CD4-positive, alpha-beta T cell treated with Interleukin-6 at 100 ng/mL for 8 hours (primary cell): Measurements from ENCODE around the gene FANCC.
"Not testable (repeated sequence)": the region's sequence is repeated elsewhere in the genome, so short reads cannot be mapped to it uniquely, and the experiment has no call there.

Experiments used
- DNase-seq: peaks from one replicate; pipeline ENCODE4 v3.0.0-alpha.2; 2020; ENCODE audit warnings: mixed read lengths, low spot score

The FANCC gene

DNA sequence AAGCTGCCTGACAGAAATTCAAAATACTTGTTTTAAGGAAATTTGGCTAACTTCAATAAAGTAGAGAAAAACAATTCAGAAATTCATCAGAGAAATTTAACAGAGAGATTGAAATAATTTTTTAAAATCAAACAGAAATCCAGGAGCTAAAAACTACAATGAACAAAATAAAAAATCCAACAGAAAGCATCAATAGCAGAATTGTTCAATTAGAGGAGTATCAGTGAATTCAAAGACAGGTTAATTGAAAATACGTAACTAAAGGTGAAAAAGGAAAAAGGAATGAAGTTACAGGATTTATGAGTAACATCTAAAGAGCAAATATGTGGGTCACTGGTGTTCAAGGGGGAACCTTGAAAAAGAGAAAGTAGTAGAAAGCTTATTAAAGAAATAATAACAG lies 36.8 kb downstream of the FANCC start:
- no peak for DNase-seq

DNA sequence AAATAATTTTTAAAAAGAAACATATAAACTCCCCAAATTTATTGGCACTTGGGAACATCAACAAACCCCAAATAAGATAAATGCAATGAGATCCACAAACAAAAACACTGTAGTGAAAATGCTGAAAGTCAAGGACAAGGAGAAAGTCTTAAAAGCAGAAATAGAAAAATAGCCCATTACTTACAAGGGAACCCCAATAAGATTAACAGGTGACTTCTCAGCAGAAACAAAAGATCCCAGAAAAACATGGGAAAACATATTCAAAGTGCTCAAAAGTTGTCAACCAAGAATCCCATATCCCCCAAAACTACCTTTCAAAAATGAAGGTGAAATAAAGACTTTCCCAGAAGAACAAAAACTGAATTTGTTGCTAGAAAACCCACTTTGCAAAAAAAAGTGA lies 40.0 kb downstream of the FANCC start:
- no peak for DNase-seq

DNA sequence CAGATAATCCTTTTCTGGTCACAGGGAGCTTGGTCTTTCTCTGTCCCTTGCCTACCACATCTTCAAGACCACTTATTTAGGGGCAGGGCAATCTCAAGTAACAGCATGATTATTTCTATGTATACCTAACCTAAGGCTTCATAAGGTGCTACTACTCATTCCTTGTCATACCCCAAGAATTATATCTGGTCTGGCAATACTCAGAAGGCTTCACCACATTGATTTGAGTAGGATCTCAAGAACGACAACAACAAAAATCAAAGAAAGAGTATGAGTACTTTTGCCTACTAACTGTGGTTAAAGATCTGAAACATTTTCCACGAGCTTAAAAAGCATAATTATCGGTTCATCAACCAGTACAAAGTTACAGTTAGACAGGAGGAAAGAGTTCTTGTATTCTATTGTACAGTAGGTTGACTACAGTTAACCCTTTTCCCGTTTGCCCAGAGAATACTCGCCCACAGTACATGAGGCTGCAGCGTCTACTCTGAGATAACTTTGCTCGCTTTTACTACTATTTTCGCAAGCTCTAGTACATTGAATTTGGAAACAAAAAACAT lies 41.0 kb downstream of the FANCC start:
- no peak for DNase-seq

DNA sequence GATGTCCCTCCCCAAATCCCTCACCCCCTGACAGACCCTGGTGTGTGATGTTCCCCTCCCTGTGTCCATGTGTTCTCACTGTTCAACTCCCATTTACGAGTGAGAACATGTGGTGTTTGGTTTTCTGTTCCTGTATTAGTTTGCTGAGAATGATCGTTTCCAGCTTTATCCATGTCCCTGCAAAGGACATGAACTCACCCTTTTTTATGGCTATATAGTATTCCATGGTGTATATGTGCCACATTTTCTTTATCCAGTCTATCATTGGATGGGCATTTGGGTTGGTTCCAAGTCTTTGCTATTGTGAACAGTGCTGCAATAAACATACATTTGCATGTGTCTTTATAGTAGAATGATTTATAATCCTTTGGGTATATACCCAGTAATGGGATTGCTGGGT lies 43.3 kb downstream of the FANCC start:
- DNase-seq: not testable (repeated sequence)

GRCh38 chr9:95273369-95274022 lies 44.0 kb downstream of the FANCC start:
- DNase-seq: no peak

DNA sequence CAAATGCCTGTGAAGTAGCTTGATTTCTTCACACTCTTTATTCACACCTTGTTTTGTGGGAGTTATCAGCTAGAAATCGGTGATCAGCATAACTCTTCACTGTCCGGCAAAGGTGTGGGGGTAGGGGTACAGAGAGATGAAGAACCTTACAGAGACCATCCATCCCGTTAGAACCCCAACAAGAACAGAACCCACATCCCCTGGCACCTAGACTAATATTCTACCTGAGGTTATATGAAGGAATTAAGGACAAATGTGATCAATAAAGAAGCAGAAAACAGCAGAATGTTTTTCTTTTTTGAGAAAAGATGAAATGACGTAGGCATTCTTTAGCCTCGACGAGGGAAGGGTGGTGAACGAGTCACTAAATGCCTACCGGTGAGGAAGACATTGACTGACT lies 44.7 kb downstream of the FANCC start:
- DNase-seq: no peak

GRCh38 chr9:95270790-95271189 lies 46.7 kb downstream of the FANCC start:
- DNase-seq: no peak

GRCh38 chr9:95269803-95270773 lies 47.4 kb downstream of the FANCC start:
- not testable (repeated sequence) for DNase-seq

DNA sequence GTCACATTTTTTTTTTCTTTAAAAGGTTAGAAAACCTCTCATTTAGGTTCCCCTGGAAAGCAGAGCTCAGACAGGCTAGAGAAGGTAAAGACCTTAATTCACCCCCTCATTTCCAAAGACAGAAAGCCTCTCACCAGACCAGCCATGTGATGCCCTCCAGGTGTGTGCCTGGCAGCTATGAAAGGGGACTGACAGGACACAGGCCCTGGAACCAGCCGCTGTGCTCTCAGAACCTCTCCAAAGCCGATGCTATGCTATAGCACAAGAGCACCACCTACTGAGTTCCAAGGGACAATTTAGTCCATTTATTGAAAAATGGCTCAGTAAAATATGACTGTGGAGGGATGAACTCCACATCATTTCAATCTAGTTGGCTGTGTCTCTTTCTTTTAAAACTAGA lies 48.8 kb downstream of the FANCC start:
- DNase-seq: no peak

- DNase-seq: no peak
Measured at GRCh38 chr9:95266649-95267048, 50.9 kb downstream of the FANCC start.

GRCh38 chr9:95265960-95266359 lies 51.5 kb downstream of the FANCC start:
- no peak for DNase-seq

DNA sequence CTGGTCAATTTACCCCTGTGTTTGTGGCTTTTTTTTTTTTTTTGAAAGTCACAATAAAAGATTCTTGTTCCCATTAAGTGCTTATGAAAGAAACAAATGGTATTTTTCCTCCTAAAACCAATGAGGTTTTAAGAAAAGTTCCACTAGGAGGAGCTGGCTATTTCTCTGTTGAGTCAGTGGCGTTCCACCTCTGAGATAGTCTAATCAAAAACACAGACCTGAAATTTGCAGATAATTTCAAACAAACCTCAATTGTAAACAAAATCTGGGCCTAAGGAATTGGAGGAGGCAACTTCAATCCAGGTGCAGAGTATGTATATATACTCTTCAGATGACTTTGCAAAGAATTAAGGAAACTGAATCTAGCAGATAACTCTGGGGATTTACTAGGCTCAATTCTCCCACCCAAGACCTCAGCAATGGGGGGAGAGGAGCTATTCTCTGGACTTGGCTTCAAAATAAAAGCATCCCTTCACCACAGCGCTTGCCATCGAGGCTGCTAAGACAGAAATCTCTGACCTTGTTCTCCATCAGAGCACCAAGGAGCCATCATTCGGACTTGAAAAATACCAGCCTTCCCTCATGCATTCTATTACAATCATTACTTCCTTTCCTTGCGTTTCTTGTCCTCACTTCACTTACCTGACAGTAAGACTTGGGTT lies 52.4 kb downstream of the FANCC start:
- DNase-seq: no peak

GRCh38 chr9:95261890-95262289 lies 55.6 kb downstream of the FANCC start:
- DNase-seq: no peak

- no peak for DNase-seq
Measured at GRCh38 chr9:95250462-95251221, 66.9 kb downstream of the FANCC start.

- no peak for DNase-seq
Measured at GRCh38 chr9:95249986-95250385, 67.5 kb downstream of the FANCC start.

DNA sequence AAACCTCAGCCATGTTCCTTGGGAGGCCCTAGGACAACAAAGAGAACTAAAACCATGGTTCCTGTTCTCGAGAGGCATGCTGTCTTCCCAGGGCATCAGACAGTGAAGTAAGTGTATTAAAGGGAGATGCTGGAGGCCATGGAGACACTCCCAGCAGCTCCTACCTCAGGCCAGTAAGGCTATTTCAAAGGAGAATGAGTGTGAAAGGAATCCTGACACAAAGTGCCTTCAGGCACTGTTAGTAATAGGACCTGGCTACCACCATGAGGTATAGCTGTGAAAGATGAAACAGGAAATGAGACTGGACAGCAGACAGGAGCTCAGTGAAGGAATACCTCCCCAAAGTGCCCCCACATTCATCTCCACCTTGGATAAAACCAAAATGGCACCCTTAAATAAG lies 71.0 kb downstream of the FANCC start:
- no peak for DNase-seq

- DNase-seq: no peak
Measured at GRCh38 chr9:95242613-95243012, 74.9 kb downstream of the FANCC start.

DNA sequence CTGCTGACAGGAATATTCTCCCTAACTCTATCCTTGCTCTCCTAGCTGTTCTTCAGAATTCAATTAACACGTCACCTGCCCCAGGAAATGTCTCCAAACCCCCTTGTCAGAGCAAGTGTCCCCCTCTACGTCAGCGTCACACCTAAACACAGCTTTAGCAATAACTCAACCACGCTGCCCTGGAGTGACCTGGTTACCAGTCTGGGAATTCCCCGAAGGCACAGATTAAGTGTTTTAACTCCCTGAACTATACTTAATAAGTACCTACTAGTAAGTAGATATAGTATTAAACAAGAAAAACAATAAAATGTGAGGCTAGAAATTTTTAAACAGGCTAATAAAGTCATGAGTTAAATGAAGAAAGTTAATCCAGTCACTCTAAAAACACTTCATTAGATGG lies 78.4 kb downstream of the FANCC start:
- DNase-seq: no peak

DNA sequence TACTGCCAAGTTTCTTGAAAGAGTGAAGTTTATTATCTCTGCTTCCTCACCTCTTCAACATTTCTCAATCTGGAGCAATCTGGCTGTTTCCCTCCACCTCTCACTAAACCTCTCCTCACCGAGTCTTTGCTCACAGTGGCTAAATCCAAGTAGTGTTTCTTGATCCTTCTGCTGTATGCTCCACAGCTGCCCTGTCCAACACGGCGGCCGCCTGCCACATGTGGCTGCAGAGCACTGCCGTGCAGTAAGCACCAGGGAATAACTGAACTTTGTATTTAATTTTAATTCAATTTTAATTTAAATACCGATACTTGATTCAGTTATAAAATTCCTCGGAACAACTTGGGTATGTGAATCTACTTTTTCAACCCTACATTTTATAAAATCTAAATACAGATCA lies 80.2 kb downstream of the FANCC start:
- no peak for DNase-seq

- DNase-seq: no peak
Measured at GRCh38 chr9:95230046-95230445, 87.5 kb downstream of the FANCC start.

DNA sequence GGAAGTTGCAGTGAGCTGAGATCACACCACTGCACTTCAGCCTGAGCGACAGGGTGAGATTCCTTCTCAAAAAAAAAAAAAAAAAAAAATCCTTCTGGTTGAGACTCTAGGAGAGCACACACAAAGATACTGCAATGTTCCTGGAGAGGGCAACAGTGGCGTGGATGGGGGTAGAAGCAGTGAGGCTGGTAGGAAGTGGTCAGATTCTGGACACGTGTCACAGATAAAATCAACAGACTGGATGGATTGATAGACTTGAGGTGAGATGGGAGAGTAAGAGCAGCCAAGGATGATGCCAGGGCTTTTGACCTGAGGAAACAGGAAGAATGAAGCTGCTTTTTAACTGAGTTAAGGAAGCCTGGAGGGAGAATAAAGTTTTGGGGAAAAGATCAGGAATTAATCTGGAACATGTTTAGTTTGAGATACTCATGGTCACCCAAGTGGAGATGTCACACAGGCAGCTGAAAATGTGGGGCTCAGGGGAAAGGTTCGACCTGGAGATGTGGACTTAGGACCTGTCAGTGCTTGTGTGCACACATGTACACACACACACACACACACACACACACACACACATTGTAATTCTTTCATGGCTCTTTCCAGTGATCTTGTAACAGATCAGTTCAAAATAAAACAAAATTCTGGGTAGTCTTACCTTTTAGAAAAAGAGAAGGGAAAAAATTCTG lies 88.1 kb downstream of the FANCC start:
- no peak for DNase-seq
